Panc1 (cell line): ENCODE measurements around the gene HRH2.

ENCODE experiments used
- TCF7L2 ChIP-seq: IDR thresholded peaks from 2 replicates; pipeline ENCODE4 v1.6.1; 2011; ENCODE audit warnings: mild to moderate bottlenecking, low read depth, low read length, inconsistent platforms
- TF ChIP-seq, protein P1 (sequence below): fragments of 450-650 bp; IDR thresholded peaks from 2 replicates; pipeline ENCODE4 v1.5.1; 2017; ENCODE audit warnings: mild to moderate bottlenecking

DNA sequence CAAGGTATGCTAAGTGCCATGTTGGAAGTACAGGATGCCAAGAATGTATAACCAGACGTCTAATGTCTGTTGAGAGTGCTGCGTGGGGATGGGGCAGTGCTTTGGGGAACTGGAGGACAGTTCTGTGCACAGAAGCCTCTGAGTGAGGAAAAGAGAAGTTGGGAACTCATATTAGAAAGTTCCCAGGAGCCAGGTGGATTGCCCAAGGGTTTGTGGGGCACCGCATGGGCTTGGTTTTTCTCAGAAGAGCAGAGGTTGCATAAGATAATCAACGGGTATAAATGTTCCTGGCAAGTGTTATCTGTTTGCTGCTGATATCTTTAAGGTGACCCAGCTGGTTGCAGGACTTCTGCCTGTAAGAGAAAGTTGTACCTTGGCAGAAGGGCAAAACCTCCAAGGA is 13.1 kb downstream of the HRH2 start:
- TF ChIP-seq, protein P1, sequence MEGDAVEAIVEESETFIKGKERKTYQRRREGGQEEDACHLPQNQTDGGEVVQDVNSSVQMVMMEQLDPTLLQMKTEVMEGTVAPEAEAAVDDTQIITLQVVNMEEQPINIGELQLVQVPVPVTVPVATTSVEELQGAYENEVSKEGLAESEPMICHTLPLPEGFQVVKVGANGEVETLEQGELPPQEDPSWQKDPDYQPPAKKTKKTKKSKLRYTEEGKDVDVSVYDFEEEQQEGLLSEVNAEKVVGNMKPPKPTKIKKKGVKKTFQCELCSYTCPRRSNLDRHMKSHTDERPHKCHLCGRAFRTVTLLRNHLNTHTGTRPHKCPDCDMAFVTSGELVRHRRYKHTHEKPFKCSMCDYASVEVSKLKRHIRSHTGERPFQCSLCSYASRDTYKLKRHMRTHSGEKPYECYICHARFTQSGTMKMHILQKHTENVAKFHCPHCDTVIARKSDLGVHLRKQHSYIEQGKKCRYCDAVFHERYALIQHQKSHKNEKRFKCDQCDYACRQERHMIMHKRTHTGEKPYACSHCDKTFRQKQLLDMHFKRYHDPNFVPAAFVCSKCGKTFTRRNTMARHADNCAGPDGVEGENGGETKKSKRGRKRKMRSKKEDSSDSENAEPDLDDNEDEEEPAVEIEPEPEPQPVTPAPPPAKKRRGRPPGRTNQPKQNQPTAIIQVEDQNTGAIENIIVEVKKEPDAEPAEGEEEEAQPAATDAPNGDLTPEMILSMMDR, result no peak
- TF ChIP-seq TCF7L2, result no peak
